ENCODE results near the gene LSM12.

LSM12 gene

DNA sequence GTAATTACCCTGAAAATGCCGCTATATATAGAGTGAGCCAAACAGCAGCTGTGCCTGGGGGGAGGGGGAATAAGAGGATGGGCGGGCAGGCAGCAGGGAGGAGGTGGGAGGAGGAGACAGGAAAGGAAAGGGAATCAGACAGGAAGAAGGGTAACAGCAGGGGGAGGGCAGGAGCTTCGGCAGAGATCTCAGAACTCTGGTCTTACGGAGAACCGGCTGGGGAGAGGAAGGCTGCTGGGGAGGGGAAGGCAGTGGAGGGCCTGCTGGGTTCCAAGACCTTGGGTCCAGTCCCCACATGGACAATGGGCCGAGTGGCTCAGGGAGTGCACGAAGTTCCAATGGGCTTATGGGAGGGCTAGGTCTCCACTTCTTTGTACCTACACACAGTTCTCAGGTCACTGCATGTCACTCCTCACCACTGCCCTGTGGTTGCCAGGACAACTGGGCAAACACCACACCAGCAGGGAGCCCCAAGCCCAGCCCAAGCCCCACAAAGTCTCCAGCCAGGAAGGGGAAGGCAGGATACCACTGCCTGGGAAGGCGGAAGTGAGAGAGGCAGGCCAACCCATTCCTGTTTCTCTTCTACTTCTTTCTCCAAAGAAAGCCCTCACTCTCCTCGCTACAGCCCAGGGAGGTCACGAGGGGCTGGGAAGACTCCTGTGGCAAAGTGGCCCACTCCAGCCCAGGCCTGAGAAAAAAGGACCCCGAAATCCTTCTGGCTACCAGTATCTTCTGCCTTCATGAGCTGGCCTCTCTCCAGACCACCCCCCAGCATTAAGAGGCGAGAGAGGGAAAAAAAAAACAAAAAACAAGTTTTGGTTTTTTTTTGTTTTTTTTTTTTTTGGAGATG, 29.4 kb upstream of the LSM12 start:
- DNase-seq (ENCODE audit: low read depth): no peak

DNA sequence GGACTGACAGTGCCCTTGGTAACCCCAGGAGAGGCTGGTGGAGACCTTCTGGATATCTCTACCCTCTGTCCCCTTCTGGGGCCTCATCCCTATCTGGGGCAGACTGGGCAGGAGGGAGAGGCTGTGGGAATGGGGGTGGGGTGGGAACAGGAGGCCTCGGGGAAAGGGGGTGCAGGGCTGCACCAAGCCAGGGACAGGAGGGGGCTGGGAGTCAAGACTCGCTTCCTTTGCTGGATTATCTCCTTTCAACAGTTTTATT, 28.8 kb upstream of the LSM12 start:
- no peak for DNase-seq (ENCODE audit: low read depth)

DNA sequence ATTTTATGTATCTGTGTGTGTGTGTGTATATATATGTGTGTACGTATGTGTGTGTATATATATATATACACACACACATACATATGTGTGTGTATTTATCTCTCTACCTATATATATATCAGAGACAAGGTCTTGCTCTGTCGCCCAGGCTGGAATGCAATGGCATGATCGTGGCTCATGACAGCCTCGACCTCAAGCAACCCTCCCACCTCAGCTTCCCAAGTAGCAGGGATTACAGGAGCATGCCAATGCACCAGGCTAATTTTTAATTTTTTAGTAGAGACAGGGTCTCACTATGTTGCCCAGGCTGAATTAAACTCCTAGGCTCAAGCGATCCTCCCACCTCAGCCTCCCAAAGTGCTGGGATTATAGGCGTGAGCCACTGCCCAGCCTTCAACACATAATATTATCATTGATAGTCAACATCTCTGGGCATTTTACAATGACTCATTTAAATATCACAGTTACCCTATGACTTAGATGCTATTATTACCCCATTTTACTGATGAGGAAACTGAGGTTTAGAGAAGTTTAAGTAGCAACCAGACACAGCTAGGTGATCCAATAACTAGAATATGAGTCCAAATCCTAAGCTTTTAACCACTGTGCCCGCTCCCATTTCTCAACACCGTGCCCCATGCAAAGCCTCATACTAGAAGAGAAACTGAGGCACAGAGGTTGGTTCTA, 28.4 kb upstream of the LSM12 start:
- no peak for DNase-seq (ENCODE audit: low read depth)

DNA sequence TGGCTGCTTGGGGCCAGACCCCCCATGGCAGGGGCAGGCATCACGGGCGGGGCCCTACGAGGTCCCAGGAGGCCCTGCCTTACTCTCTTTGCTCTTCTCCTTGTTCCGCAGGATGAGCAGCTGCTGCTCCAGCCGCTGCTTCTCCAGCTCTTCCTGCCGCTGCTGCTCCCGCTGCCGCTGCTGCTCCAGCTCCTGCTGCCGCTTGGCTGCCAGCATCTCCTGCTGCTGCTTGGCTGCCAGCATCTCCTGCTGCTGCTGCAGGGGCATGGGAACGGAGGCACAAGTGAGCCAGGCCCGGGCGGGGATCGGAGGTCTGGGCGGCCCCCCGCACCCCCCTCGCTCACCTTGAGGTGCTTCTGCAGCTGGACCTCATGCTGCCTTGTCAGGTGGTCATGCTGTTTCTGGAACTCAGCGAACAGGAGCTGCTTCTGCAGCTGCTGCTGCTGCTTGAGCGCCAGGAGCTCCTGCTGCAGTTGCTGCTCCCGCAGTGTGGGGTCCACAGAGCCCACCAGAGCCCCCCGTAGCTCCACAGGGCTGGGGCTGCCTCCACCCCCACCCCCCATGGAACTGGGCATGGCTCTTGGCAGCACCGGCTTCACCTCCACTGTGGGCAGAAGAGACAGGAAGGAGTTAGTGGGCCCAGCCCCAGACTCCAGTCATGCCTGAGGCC, 26.9 kb upstream of the LSM12 start:
- DNase-seq (ENCODE audit: low read depth): no peak

DNA sequence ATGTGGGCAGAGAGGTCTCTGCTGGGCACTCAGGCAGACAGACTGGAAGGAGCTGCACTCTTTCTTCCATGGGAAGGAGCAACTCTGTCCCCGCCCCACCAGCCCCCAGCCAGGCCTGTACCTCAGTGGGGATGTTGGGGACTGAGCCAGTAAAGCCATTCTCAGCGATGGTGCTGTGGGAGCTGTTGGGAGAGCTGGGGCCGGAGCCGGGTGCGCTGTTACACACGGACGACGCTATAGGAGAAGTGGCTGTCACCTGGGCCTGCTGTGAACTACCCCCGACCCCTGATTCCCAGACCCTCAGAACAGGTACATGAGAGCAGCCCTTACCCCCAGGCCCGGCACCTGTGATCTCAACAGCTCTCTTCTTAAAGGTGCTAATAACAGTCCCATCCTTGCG, 25.6 kb upstream of the LSM12 start:
- DNase-seq (ENCODE audit: low read depth): no peak

DNA sequence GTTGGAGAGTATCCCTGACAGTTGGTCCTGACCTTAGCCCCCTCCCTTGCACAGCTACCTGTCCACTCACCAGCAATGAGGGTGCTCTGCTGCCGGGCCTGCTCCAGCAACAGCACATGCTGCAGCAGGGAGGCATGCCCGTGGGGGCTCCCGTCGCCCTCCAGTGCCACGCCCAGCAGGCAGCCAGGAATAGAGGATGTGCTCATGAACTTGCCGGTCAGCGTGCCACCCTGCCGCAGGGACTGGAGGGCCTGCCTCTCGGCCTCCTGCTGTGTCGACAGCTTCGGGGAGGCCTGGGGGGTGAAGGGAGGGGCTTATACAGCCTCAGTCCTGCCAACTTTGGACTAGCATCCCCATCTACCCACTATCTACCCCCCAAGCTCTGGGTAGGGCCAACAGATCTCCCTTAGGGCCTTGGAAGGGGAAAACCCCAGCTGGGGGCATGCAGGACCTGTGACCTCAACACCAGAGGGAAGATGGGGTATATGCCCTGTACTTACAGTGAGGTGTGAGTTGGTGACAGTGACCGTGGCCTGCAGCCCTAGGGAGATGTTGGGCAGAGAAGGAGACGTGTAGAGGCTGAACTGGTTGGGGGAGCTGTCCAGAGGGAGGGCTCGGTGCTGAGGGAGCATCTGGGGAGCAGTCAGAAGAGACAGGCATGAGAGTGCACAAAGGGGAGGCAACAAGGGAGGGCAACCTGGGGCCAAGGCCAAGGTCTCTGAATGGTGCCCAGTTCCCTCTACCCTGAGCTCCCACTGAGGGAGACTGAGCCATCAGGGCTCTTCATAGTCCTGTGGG, 24.9 kb upstream of the LSM12 start:
- no peak for DNase-seq (ENCODE audit: low read depth)

DNA sequence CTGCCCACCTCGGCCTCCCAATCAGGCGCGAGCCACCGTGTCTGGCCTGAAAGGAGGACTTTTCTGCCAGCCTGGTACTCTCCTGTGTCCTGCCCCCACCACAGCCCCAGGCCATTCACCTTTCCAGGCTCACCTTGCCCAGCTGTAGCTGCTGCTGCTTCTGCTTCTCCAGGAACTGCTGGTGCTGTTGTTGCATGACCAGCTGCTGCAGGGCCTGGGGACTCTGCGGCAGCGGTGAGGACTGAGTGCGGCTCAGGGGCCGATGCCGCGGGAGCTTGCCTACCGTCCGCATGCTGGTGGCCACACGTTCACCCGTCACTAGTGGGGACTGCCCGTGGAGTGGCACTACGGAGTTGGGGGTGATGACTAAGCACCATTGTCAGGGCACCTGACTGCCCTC, 21.8 kb upstream of the LSM12 start:
- no peak for DNase-seq (ENCODE audit: low read depth)

DNA sequence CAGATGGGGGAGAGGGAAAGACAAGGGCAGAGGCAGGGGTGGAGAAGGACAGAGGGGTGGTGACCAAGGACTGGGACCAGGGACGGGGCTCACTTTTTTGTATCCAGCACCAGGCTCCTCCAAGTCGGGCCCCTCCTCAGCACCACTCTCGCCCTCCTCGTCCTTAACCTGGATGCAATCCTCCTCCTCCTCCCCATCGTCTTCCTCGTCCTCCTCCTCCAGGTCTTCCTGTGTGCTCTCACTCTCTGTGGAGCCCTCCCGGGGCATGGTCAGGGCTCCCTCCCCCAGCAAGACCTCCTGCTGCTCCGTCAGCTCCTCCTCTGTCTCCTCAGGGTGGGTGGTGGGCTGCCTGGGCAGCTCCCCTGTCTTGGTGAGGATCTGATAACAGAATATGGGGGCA, 20.8 kb upstream of the LSM12 start:
- DNase-seq (ENCODE audit: low read depth): no peak

DNA sequence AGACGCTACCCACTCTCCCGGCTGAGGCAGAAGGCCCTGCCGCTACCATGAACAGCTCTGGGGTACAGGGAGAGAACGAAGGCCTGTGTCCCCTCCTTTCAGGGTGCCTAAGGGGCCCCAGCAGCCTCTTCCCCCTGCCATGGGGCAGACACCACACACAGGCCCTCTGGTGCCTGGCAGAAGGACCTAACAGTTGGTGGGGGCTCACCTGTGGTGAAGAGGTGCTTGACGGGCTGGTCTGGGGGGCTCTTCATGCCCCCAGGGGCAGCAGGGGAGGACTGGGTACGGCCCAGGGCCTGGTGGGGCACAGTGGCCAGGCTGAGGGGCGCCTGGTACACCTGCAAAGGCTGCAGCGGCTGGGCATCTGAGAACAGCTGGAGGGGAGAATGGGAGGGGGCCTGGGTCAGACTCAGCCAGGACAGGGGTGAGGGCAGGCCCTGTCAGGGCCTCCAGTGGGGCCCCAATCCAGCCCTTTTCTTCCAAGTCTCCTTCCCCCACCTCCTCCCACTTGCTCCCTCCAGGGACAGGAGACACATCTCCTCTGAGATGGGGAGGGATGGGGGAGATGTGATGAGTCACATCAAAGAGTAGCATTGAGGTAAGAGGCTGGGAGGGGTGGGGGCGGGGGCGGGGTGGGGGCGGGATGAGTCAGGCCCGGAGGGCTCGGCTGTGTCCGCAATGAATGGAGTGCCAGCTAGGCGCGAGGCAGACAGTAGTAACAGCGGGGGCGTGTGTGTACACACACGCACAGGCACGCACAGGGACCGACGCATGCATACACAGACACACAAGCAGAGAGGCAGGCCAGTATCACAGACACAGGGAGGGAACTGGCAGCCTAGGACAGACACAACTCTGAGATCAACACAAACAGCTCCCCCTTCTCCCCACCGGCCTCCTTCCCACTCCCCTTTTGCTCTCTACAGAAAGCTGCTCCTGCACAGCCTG, 20.2 kb upstream of the LSM12 start:
- DNase-seq (ENCODE audit: low read depth): no peak

DNA sequence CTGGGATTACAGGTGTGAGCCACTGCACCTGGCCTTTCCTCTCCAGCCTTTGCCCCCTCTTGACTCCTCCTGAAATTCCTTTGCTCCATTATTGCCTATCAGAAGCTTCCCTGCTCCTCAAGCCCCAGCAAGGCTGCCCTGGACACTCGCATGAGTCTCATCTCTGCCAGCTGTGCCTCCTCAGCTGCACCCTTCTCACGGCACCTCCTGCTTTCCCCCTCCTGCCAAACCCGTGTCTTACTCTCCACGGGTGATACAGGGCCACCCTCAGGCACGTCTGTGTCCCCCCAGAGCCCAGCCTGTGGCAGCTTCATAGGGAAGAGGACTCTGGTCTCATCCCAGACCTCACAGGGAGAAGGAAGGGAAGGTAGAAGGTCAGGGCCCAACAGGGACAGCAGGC, 19.4 kb upstream of the LSM12 start:
- DNase-seq (ENCODE audit: low read depth): no peak

DNA sequence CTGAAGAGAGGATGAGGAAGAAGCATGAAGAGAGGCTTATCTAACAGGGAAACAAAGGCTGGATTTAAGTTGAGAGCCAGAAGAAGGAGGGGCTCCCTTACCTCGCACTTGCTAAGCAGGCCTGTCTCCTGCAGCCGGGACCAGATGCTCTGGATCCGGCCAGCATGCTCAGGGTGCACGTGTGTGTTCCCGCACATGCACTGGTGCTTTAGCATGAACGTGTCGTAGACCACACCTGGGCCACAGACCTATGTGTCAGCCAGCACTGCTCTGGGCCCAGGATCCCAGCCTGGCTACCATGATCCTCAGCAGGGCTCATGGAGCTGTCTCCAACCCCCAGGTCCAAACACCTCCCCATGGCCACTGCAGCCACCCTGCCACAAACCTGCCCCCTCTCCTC, 18.4 kb upstream of the LSM12 start:
- no peak for DNase-seq (ENCODE audit: low read depth)

DNA sequence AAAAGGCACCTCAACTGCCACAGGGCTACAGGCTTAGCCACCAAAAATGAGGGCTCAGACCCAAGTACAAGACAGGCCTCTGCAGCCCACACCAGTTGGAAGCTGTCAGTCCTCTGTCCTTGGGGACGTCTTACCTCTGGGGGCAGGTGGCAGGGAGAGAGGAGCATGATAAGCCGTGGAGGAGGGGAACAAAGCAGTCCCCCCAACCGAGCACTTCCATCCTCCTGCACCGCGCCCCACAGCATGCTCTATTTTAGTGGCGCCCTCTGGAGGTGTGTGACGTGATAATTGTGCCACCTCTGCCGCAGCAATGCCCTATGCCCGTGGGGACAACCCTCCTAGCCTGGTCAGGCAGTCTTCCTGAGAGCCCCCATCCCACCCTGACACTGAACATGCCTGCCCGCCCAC, 17.7 kb upstream of the LSM12 start:
- no peak for DNase-seq (ENCODE audit: low read depth)

DNA sequence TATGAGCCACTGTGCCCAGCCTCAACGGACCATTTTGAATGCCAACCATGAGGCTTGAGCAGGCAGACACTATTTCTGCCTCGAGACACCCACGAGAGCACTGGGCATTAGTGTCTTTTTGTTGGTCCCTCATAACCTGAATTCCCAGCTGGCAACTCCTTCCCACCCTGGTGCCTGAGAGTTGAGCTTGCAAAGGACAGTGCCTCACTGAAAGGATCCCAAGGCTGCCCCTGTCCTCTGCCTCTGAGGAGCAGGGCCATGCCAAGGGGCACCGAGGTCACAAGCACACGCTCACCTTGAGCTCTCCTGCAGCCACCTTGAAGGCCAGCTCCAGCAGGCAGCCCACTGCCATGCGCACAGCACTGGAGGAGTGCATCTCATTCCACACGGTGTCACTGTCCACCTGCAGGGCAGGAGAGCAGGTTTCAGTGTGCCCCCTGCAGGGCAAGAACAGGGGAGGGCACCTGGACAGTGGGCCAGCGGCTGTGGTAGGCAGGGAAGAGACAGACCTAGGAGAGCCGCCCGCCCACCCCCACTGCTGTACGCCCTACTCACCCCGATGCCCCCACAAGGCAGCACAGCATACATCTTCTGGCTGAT, 16.9 kb upstream of the LSM12 start:
- DNase-seq (ENCODE audit: low read depth): no peak

DNA sequence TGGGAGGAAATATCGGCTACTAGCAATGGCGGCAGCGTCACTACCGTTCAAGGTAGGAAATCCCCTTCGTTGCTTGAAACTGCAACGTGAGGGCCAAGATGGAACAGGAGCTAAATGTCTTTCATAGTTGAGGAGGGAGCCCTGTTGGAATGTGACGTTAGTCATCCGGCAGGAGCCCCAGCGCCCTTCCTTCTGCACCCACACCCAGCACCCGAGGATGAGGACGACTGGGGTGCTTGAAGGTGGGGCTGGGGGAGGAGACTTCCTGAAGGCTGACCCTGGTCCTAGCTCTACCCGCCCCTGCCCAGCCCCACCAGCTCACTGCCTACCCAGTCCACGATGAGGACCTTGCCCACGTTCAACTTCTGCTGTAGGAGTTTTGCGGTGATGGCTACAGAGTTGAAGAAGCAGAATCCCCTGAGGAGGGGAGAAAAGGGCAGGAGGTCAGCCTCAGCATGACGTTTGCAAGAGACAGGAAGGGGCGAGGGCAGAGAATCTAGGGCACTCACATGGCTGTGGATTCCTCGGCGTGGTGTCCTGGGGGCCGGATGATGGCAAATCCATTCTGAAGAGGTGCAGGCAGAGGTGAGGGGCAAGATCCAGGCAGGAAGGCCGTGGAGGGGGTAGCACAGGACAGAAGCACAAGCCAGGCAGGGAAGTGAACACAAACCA, 15.9 kb upstream of the LSM12 start:
- DNase-seq (ENCODE audit: low read depth): no peak

DNA sequence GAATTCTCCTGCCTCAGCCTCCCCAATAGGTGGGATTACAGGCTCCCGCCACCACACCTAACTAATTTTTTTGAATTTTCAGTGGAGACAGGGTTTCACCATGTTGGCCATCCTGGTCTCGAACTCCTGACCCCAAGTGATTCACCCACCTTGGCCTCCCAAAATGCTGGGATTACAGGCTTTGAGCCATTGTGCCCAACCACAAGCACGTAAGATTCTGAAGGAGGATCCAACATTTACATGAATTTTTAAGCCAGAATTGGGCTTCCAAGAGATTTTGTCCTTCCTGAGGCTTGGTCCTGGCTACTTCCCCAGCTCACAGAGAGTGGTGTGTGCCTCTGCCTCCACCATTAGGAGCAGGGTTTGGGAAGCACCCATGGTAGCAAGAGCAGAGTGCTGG, 15.2 kb upstream of the LSM12 start:
- no peak for DNase-seq (ENCODE audit: low read depth)

DNA sequence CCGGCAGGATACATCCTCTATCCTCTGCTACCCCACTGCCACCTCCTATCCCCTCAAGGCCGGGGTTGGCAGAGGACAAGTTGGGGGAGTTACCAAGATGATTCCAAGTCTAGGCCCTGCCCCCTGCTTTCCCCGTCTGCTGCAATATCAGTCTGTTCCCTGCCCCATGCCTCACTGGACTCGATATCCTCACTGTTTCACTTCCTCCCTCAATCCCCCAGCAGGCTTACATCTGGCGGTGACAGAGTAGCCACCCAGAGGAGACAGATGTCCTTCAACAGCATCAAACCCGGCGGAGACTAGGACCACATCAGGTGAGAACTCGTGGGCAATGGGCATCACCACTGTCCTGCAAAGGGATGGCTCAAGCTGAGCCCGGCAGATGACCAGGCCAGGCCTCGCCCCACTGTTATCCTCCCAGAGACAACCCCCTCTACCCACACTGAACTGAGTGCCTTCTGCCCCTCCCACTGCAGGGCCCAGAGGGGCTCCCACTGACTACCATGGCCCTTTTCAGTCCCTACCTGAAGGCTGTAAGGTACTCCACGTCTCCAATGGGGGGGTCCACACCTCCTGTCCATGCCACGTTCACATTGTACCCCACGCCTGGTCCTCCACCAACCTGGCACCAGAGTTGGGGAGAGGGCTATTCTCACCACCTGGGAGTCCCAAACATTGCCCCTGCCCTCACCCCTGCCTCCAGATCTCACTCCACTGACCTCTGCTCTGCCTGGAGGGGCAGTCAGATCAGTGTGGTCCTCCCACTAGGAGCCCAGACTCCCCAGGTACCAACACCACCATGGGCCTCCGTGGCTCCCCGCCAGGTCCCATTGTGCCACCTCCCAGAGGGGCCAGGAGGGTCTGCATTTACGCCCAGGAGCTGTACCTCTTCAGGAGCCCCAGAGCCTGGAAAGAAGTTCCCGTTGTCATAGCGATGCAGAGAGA, 13.7 kb upstream of the LSM12 start:
- DNase-seq (ENCODE audit: low read depth): no peak

DNA sequence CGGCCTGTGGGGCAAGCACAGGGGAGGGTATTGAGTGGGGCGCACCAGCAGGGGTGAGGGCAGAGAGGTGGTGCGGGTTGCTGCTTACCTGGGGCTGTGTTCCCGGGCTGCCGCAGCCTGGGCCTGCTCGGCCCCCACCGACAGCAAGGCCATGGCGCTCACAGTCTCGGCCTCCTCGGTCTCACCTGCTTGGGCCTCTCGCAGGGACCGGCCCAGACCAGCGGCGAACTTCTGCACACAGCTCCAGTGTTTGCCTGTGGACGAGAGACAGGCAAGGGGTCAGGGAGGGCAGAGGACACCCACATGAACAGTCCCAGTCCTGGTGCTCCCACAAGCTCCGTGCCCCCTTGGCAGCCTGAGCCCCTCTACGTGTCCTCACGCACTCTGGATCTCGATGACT, 11.9 kb upstream of the LSM12 start:
- DNase-seq (ENCODE audit: low read depth): no peak

DNA sequence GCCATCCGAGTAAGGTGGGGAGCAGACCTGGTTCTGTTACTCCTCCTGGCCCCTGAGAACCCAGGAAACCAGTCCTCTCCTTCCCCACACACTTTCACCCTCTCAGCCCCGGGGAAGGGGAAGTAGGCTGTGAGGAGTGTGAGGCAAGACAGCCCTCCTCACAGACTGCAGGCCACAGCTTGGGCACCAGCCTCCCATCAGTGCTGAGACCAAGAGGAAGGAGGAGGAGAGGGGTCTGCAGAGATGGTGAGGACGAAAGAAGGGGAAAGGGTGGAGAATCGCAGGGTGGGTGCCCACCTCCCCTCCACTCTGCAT, 11.1 kb upstream of the LSM12 start:
- DNase-seq (ENCODE audit: low read depth): no peak

All from HS-27A (cell line).